Measurements from ENCODE around the gene ZSCAN2. TPM values are rescaled to one million over a fixed set of nuclear protein-coding genes. Genes with fewer than 3 reads are reported as not detected.
A peak's percentile ranks its signal among the peaks of the same experiment; 100 is the strongest.

The ZSCAN2 gene
- total and polyA plus RNA-seq, 2 donors from 2014 or later, result 10.3 to 11.4 TPM

DNA sequence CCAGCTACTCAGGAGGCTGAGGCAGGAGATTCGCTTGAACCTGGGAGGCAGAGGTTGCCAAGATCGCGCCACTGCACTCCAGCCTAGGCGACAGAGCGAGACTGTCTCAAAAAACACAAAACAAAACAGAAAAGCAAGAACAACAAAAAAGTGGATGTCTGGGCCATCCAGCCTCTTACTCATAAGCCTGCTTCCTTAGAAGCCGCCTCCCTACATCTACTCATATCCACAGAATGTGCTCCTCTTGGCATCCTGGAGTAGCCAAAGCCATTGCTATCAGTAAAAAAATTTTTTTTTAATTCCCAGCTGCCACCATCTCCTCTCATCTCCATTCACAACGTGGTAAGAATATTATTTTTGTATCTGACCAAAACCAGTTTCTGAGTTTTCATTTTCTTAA, 10.8 kb downstream of the ZSCAN2 start:
- intact Hi-C loops (cut with DNase I), result no loop called here
- Histone ChIP-seq H3K4me3 (ENCODE audit: low read length in 3 of 3) (no peak overlapping the region), H3K9me3 (ENCODE audit: control insufficient read depth in 2 of 3, insufficient read depth in 1 of 3, low read length in 3 of 3) (no peaks in the 10 kb centered on the region), H3K27ac (ENCODE audit: low read depth in 2 of 2, low read length in 2 of 2) (no peak overlapping the region), H3K27me3 (ENCODE audit: control insufficient read depth, insufficient read depth, low read length) (no peaks in the 10 kb centered on the region), H3K4me1 (ENCODE audit: control insufficient read depth in 2 of 3, insufficient read depth in 2 of 3, low read depth in 1 of 3, low read length in 3 of 3) (peaks cover 0 to 12% (median 4%) of the 10 kb centered on the region in 3 donors), H3K9ac (ENCODE audit: low read length in 3 of 3) (no peak overlapping the region), H3K36me3 (ENCODE audit: control insufficient read depth in 2 of 3, insufficient read depth in 3 of 3, low read length in 3 of 3) (no peaks in the 10 kb centered on the region)
- DNase-seq (no peak), FAIRE-seq (no peak)
- TF ChIP-seq, protein P1, sequence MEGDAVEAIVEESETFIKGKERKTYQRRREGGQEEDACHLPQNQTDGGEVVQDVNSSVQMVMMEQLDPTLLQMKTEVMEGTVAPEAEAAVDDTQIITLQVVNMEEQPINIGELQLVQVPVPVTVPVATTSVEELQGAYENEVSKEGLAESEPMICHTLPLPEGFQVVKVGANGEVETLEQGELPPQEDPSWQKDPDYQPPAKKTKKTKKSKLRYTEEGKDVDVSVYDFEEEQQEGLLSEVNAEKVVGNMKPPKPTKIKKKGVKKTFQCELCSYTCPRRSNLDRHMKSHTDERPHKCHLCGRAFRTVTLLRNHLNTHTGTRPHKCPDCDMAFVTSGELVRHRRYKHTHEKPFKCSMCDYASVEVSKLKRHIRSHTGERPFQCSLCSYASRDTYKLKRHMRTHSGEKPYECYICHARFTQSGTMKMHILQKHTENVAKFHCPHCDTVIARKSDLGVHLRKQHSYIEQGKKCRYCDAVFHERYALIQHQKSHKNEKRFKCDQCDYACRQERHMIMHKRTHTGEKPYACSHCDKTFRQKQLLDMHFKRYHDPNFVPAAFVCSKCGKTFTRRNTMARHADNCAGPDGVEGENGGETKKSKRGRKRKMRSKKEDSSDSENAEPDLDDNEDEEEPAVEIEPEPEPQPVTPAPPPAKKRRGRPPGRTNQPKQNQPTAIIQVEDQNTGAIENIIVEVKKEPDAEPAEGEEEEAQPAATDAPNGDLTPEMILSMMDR (IDR thresholded peaks at IDR 0.05; ENCODE audit: borderline replicate concordance, extremely low read depth, insufficient read depth), result no peak

DNA sequence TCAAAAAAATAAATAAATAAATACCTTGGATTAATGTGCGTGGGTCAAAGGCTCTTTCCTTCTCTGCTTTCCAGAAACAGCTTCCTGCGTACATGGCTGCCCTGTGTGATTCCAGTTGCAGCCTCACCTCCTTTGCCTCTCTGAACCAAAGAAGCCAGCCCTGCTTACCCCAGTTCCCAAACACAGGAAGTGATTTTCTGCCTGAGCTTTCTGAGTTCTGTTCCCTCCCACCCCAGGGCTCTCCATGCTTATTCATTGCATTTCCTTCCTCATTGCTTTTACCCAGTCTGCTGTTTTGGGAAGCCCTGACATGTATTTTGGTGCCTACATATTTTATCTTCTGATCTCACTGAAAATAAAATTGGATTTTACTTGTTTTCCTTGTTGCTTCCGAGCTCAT, 15.4 kb downstream of the ZSCAN2 start:
- Histone ChIP-seq H3K9ac (ENCODE audit: low read length in 3 of 3) (no peak overlapping the region), H3K27ac (ENCODE audit: low read depth in 2 of 2, low read length in 2 of 2) (no peak overlapping the region), H3K4me3 (ENCODE audit: low read length in 3 of 3) (no peak overlapping the region), H3K4me1 (ENCODE audit: control insufficient read depth in 2 of 3, insufficient read depth in 2 of 3, low read depth in 1 of 3, low read length in 3 of 3) (no peaks in the 10 kb centered on the region), H3K27me3 (ENCODE audit: control insufficient read depth, insufficient read depth, low read length) (no peaks in the 10 kb centered on the region), H3K36me3 (ENCODE audit: control insufficient read depth in 2 of 3, insufficient read depth in 3 of 3, low read length in 3 of 3) (peaks cover 3 to 8% (median 5%) of the 10 kb centered on the region in 3 donors), H3K9me3 (ENCODE audit: control insufficient read depth in 2 of 3, insufficient read depth in 1 of 3, low read length in 3 of 3) (peaks cover 0 to 8% (median 0%) of the 10 kb centered on the region in 3 donors)
- no peak for FAIRE-seq
- peak in 1 of 5 donors; percentile 13 for DNase-seq
- intact Hi-C loops (cut with DNase I), result no loop called here
- TF ChIP-seq, protein P1 (IDR thresholded peaks at IDR 0.05; ENCODE audit: borderline replicate concordance, extremely low read depth, insufficient read depth), result no peak

DNA sequence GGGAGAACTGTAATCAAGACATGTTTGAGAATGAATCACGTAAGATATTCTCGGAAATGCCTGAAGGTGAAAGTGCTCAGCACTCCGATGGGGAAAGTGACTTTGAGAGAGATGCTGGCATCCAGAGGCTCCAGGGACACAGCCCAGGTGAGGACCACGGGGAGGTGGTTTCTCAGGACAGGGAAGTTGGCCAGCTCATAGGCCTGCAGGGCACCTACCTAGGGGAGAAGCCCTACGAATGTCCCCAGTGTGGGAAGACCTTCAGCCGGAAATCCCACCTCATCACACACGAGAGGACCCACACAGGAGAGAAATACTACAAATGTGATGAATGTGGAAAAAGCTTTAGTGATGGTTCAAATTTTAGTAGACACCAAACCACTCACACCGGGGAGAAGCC, 19.8 kb downstream of the ZSCAN2 start:
- no peaks in the 10 kb centered on the region for H3K27me3 ChIP-seq (ENCODE audit: control insufficient read depth, insufficient read depth, low read length)
- DNase-seq (peak in 1 of 5 donors; percentile 10), FAIRE-seq (no peak)
- no peaks in the 10 kb centered on the region for H3K4me1 ChIP-seq (ENCODE audit: control insufficient read depth in 2 of 3, insufficient read depth in 2 of 3, low read depth in 1 of 3, low read length in 3 of 3)
- no peak overlapping the region for H3K4me3 ChIP-seq (ENCODE audit: low read length in 3 of 3)
- H3K9ac ChIP-seq (ENCODE audit: low read length in 3 of 3), result no peak overlapping the region
- intact Hi-C loops (cut with DNase I), result no loop called here
- TF ChIP-seq, protein P1 (IDR thresholded peaks at IDR 0.05; ENCODE audit: borderline replicate concordance, extremely low read depth, insufficient read depth), result no peak
- peaks cover 13 to 26% (median 17%) of the 10 kb centered on the region in 3 donors for H3K36me3 ChIP-seq (ENCODE audit: control insufficient read depth in 2 of 3, insufficient read depth in 3 of 3, low read length in 3 of 3)
- H3K27ac ChIP-seq (ENCODE audit: low read depth in 2 of 2, low read length in 2 of 2), result no peak overlapping the region
- H3K9me3 ChIP-seq (ENCODE audit: control insufficient read depth in 2 of 3, insufficient read depth in 1 of 3, low read length in 3 of 3), result peaks cover 0 to 17% (median 0%) of the 10 kb centered on the region in 3 donors

Measured in kidney (tissue), 14 donors.